HT1080 (cell line): ENCODE measurements around the gene HES1. TPM values are rescaled to one million over a fixed set of nuclear protein-coding genes. Genes with fewer than 3 reads are reported as not detected.
"Not testable (repeated sequence)": the region's sequence is repeated elsewhere in the genome, so short reads cannot be mapped to it uniquely, and the experiment has no call there.

ENCODE experiments used
- DNase-seq: peaks from one replicate; pipeline ENCODE4 v3.0.0-alpha.2; 2015; ENCODE audit warnings: low read depth
- total RNA-seq: library from RNA; depleted of rRNA; stranded (reverse); fragments of >200 nt; shearing (Covaris generic); gene quantifications from 2 replicates; pipeline ENCODE4 v1.2.3, GENCODE V29; 2014

Gene HES1
- total RNA-seq, 1 experiment from 2014 or later = 26.3 TPM

- no peak for DNase-seq
Observed at GRCh38 chr3:194139814-194140391, 4.0 kb downstream of the HES1 start.

GRCh38 chr3:194140520-194141414 is 4.8 kb downstream of the HES1 start:
- DNase-seq = peak; percentile 68

GRCh38 chr3:194141415-194142155 is 5.6 kb downstream of the HES1 start:
- DNase-seq = peak; percentile 93

GRCh38 chr3:194142156-194142910 is 6.4 kb downstream of the HES1 start:
- no peak for DNase-seq

- no peak for DNase-seq
Observed at GRCh38 chr3:194145702-194146101, 9.8 kb downstream of the HES1 start.

- no peak for DNase-seq
Observed at GRCh38 chr3:194147679-194148078, 11.7 kb downstream of the HES1 start.

- DNase-seq = peak; percentile 55
Observed at GRCh38 chr3:194148383-194148782, 12.4 kb downstream of the HES1 start.

GRCh38 chr3:194150252-194150934 is 14.4 kb downstream of the HES1 start:
- DNase-seq = no peak

- DNase-seq = not testable (repeated sequence)
Observed at GRCh38 chr3:194150935-194151302, 15.0 kb downstream of the HES1 start.

GRCh38 chr3:194154346-194154745 is 18.4 kb downstream of the HES1 start:
- no peak for DNase-seq

GRCh38 chr3:194156095-194156494 is 20.1 kb downstream of the HES1 start:
- no peak for DNase-seq

GRCh38 chr3:194158942-194159439 is 23.0 kb downstream of the HES1 start:
- DNase-seq = peak; percentile 37

GRCh38 chr3:194160158-194160557 is 24.2 kb downstream of the HES1 start:
- no peak for DNase-seq

GRCh38 chr3:194161131-194162045 is 25.4 kb downstream of the HES1 start:
- no peak for DNase-seq

- no peak for DNase-seq
Observed at GRCh38 chr3:194162070-194162678, 26.2 kb downstream of the HES1 start.

GRCh38 chr3:194162817-194163584 is 27.1 kb downstream of the HES1 start:
- no peak for DNase-seq

GRCh38 chr3:194163697-194164096 is 27.7 kb downstream of the HES1 start:
- no peak for DNase-seq

GRCh38 chr3:194164861-194165260 is 28.9 kb downstream of the HES1 start:
- no peak for DNase-seq
